HCT116 (cell line): Measurements from ENCODE around the gene UPK1B. TPM values are rescaled to one million over a fixed set of nuclear protein-coding genes. Genes with fewer than 3 reads are reported as not detected.

Source experiments
- ATAC-seq: fragments of 200-7000 bp; cut with Tn5 transposase; 2 replicates; pipeline ENCODE4 v1.9.1; 2020; ENCODE audit warnings: mild to moderate bottlenecking, moderate library complexity
- BruUV-seq: library from RNA; stranded (reverse); fragments of 400-500 nt; replicated peaks from 2 replicates; lab custom pipeline; 2021; lab: Mats Ljungman, UMichigan
- CTCF ChIA-PET: fragments of 300-600 bp; sonication (Branson Sonifier 250); formaldehyde crosslinking; loops from one replicate; lab custom pipeline; 2021; ENCODE audit warnings: antibody characterized with exemption; lab: Charles Lee
- POLR2A ChIA-PET: fragments of 300-600, 350-600 bp; sonication (Branson Sonifier 250); formaldehyde crosslinking; loops from one replicate; lab custom pipeline; 2021; ENCODE audit warnings: antibody characterized with exemption; lab: Charles Lee
- RAD21 ChIA-PET, 2 experiments: fragments of 300-600 bp; sonication (Branson Sonifier 250); formaldehyde crosslinking; loops; one replicate each; lab custom pipeline; 2023; ENCODE audit warnings: low total read pairs in 2 of 2; ENCODE audit not compliant: uncharacterized antibody in 2 of 2, unreplicated experiment in 2 of 2, low non-redundant PET in 1 of 2; lab: Charles Lee
- DNase-seq: peaks from one replicate; pipeline ENCODE4 v3.0.0-alpha.2; 2010; ENCODE audit warnings: low read depth, low spot score
- H2AFZ ChIP-seq: fragments of 200-600 bp; shearing (Covaris generic), sonication (generic); 2 replicates; pipeline ENCODE4 v1.6.1; 2017; ENCODE audit warnings: low read depth, mixed run types, mixed read lengths, antibody characterized with exemption, low read length; ENCODE audit not compliant: poor library complexity, severe bottlenecking
- H3K27ac ChIP-seq: 2 replicates; pipeline ENCODE4 v1.5.1; 2012; ENCODE audit warnings: low read depth, low read length
- H3K27me3 ChIP-seq: fragments of 200-600 bp; sonication (generic); 2 replicates; pipeline ENCODE4 v1.6.1; 2016; ENCODE audit warnings: mixed run types, low read length, mixed read lengths; ENCODE audit not compliant: insufficient read depth
- H3K36me3 ChIP-seq, 2 experiments: fragments of 200-500 bp in 1 of 2; fragments of 200-600 bp in 1 of 2; sonication (Bioruptor generic) in 1 of 2; sonication (generic) in 1 of 2; 2 replicates each; pipeline versions ENCODE4 v1.5.1 to v1.6.1; 2014 to 2016; ENCODE audit warnings: low read length in 2 of 2, inconsistent platforms in 1 of 2, mixed read lengths in 1 of 2, mixed run types in 1 of 2; ENCODE audit not compliant: insufficient read depth in 2 of 2, control insufficient read depth in 1 of 2
- H3K4me1 ChIP-seq, 2 experiments: fragments of 200-600 bp in 1 of 2; sonication (generic) in 1 of 2; 2 replicates each; pipeline versions ENCODE4 v1.5.1 to v1.6.1; 2012 to 2017; ENCODE audit warnings: low read length in 2 of 2, inconsistent platforms in 1 of 2, mild to moderate bottlenecking in 1 of 2, mixed read lengths in 1 of 2, mixed run types in 1 of 2, moderate library complexity in 1 of 2; ENCODE audit not compliant: insufficient read depth in 2 of 2, control insufficient read depth in 1 of 2
- H3K4me2 ChIP-seq: fragments of 200-600 bp; sonication (generic); 2 replicates; pipeline ENCODE4 v1.6.1; 2017; ENCODE audit warnings: mixed run types, low read length, mixed read lengths
- H3K4me3 ChIP-seq, 2 experiments: fragments of 200-600 bp in 1 of 2; sonication (generic) in 1 of 2; replicated peaks in 1 of 2; 2 replicates each; pipeline ENCODE4 v1.5.1; 2011 to 2016; ENCODE audit warnings: low read length in 2 of 2, control low read depth in 1 of 2, low read depth in 1 of 2, mild to moderate bottlenecking in 1 of 2, mixed read lengths in 1 of 2, mixed run types in 1 of 2
- H3K79me2 ChIP-seq: fragments of 200-600 bp; sonication (generic); 2 replicates; pipeline ENCODE4 v1.6.1; 2017; ENCODE audit warnings: mild to moderate bottlenecking, mixed run types, low read length, moderate library complexity, mixed read lengths; ENCODE audit not compliant: insufficient read depth
- H3K9ac ChIP-seq: fragments of 200-600 bp; sonication (generic); 2 replicates; pipeline ENCODE4 v1.6.1; 2016; ENCODE audit warnings: low read length, mixed read lengths
- H3K9me2 ChIP-seq: fragments of 200-600 bp; sonication (generic), shearing (Covaris generic); 2 replicates; pipeline ENCODE4 v1.6.1; 2017; ENCODE audit warnings: mixed run types, mild to moderate bottlenecking, moderate library complexity; ENCODE audit not compliant: insufficient read depth
- H3K9me3 ChIP-seq, 2 experiments: fragments of 200-500 bp in 1 of 2; fragments of 200-600 bp in 1 of 2; sonication (Bioruptor generic) in 1 of 2; sonication (generic) in 1 of 2; 2 replicates each; pipeline ENCODE4 v1.6.1; 2014 to 2017; ENCODE audit warnings: low read length in 2 of 2, mixed read lengths in 2 of 2, inconsistent platforms in 1 of 2, low read depth in 1 of 2, mild to moderate bottlenecking in 1 of 2, mixed run types in 1 of 2, moderate library complexity in 1 of 2; ENCODE audit not compliant: control insufficient read depth in 1 of 2, insufficient read depth in 1 of 2
- H4K20me1 ChIP-seq: fragments of 200-600 bp; sonication (generic), shearing (Covaris generic); 2 replicates; pipeline ENCODE4 v1.6.1; 2017; ENCODE audit warnings: mixed run types, mild to moderate bottlenecking, moderate library complexity; ENCODE audit not compliant: insufficient read depth
- CBX3 ChIP-seq: IDR thresholded peaks from 2 replicates; pipeline ENCODE4 v1.6.1; 2012; ENCODE audit warnings: low read depth
- EZH2phosphoT487 ChIP-seq: fragments of 200-600 bp; IDR thresholded peaks from 2 replicates; pipeline ENCODE4 v1.6.1; 2018; ENCODE audit warnings: antibody characterized with exemption, borderline replicate concordance
- ZFX ChIP-seq: fragments of 450-650 bp; IDR thresholded peaks from 2 replicates; pipeline ENCODE4 v1.6.1; 2017
- intact Hi-C: fragments of 100-400 bp; cut with micrococcal nuclease; formaldehyde crosslinking; loops from 2 replicates; pipeline ENCODE4 v1.10.0; 2022
- total RNA-seq: library from RNA; stranded (reverse); gene quantifications from one replicate; pipeline ENCODE4 v1.2.1, GENCODE V29; 2021; ENCODE audit not compliant: unreplicated experiment

Gene UPK1B
- total RNA-seq, 1 experiment from 2014 or later = not detected

- no peak overlapping the region for H3K4me2 ChIP-seq
- no peaks in the 10 kb centered on the region for H3K79me2 ChIP-seq
- no peaks in the 10 kb centered on the region for H4K20me1 ChIP-seq
- BruUV-seq = no TSS peak
- peaks cover 0 to 3% of the 10 kb centered on the region in 2 experiments; a peak in 2 of 4 replicates for H3K36me3 ChIP-seq
- ChIA-PET CTCF (no interaction called here), RAD21 (no interaction called here), POLR2A (interaction anchor here (1.1 kb wide), 1 partner anchor 34 kb away, joined by 3 read pairs; the partner anchor contains the start of gene B4GALT4)
- H3K9me3 ChIP-seq = no peaks in the 10 kb centered on the region
- H3K4me1 ChIP-seq = no peaks in the 10 kb centered on the region
- H3K9me2 ChIP-seq = no peaks in the 10 kb centered on the region
- no peak overlapping the region for H3K9ac ChIP-seq
- no peaks in the 10 kb centered on the region for H3K27me3 ChIP-seq
- no peak overlapping the region for H3K27ac ChIP-seq
- H3K4me3 ChIP-seq = no peak overlapping the region
- intact Hi-C loops = no loop called here
- ATAC-seq (no peak; the same call in 1 of the 2 replicates), DNase-seq (no peak)
- TF ChIP-seq ZFX = no peak
- TF ChIP-seq CBX3 = no peak
- no peak overlapping the region for H2AFZ ChIP-seq
Observed at GRCh38 chr3:119206611-119207511, 33.5 kb downstream of the UPK1B start.

GRCh38 chr3:119207512-119207875 lies 34.1 kb downstream of the UPK1B start:
- ChIA-PET RAD21 (no interaction called here), CTCF (no interaction called here), POLR2A (interaction anchor here (1.1 kb wide), 1 partner anchor 33 kb away, joined by 3 read pairs; the partner anchor contains the start of gene B4GALT4)
- no peak overlapping the region for H3K27ac ChIP-seq
- no peak for TF ChIP-seq EZH2phosphoT487
- H3K4me2 ChIP-seq = no peak overlapping the region
- DNase-seq = no peak
- BruUV-seq = no TSS peak
- H3K9me2 ChIP-seq = no peaks in the 10 kb centered on the region
- H2AFZ ChIP-seq = no peak overlapping the region
- H4K20me1 ChIP-seq = no peaks in the 10 kb centered on the region
- H3K79me2 ChIP-seq = no peaks in the 10 kb centered on the region
- peaks cover 3% of the 10 kb centered on the region in 2 experiments; a peak in 2 of 4 replicates for H3K36me3 ChIP-seq
- no peak overlapping the region for H3K9ac ChIP-seq
- no peak for ATAC-seq
- intact Hi-C loops = no loop called here
- no peaks in the 10 kb centered on the region for H3K27me3 ChIP-seq
- no peaks in the 10 kb centered on the region for H3K9me3 ChIP-seq
- H3K4me1 ChIP-seq = no peaks in the 10 kb centered on the region
- H3K4me3 ChIP-seq = no peak overlapping the region
